ENCODE results near the gene MTMR3. TPM values are rescaled to one million over a fixed set of nuclear protein-coding genes. Genes with fewer than 3 reads are reported as not detected.
A peak's percentile ranks its signal among the peaks of the same experiment; 100 is the strongest.

MTMR3 gene
- total and polyA plus RNA-seq, 4 donors = 13.6 to 86.0 (median 41.3) TPM

- H3K9me3 ChIP-seq (ENCODE audit: control insufficient read depth in 4 of 4, insufficient read depth in 3 of 4, low read length in 3 of 4) = no peaks in the 10 kb centered on the region
- WGBS, 2 donors = 88 to 92% methylated on average over 2 of the region's 2 CpGs
- no peak overlapping the region for H3K9ac ChIP-seq (ENCODE audit: insufficient read depth in 1 of 2, low read length in 2 of 2)
- H3K27ac ChIP-seq (ENCODE audit: low read depth in 1 of 2, low read length in 1 of 2) = no peak overlapping the region
- DNase-seq = no peak
- H3K4me1 ChIP-seq (ENCODE audit: control insufficient read depth in 5 of 5, insufficient read depth in 5 of 5, low read length in 5 of 5) = peaks cover 0 to 8% (median 0%) of the 10 kb centered on the region in 5 donors
- TF ChIP-seq CTCF (IDR thresholded peaks at IDR 0.05; ENCODE audit: control extremely low read depth, extremely low read depth) = no peak
- no peaks in the 10 kb centered on the region for H3K27me3 ChIP-seq (ENCODE audit: control insufficient read depth in 3 of 3, insufficient read depth in 3 of 3, low read length in 2 of 3)
- H3K36me3 ChIP-seq (ENCODE audit: control insufficient read depth in 4 of 4, insufficient read depth in 4 of 4, low read length in 4 of 4) = no peaks in the 10 kb centered on the region
- no peak overlapping the region for H3K4me3 ChIP-seq
- ATAC-seq (ENCODE audit: insufficient read depth, low FRiP score) = no peak
Observed at GRCh38 chr22:30041475-30041874, 158.5 kb downstream of the MTMR3 start.

GRCh38 chr22:30041881-30042280 lies 158.9 kb downstream of the MTMR3 start:
- no peak overlapping the region for H3K9ac ChIP-seq (ENCODE audit: insufficient read depth in 1 of 2, low read length in 2 of 2)
- no peaks in the 10 kb centered on the region for H3K36me3 ChIP-seq (ENCODE audit: control insufficient read depth in 4 of 4, insufficient read depth in 4 of 4, low read length in 4 of 4)
- H3K9me3 ChIP-seq (ENCODE audit: control insufficient read depth in 4 of 4, insufficient read depth in 3 of 4, low read length in 3 of 4) = no peaks in the 10 kb centered on the region
- TF ChIP-seq CTCF (IDR thresholded peaks at IDR 0.05; ENCODE audit: control extremely low read depth, extremely low read depth) = no peak
- ATAC-seq (ENCODE audit: insufficient read depth, low FRiP score) = no peak
- no peaks in the 10 kb centered on the region for H3K27me3 ChIP-seq (ENCODE audit: control insufficient read depth in 3 of 3, insufficient read depth in 3 of 3, low read length in 2 of 3)
- 89 to 90% methylated on average over 2 of the region's 2 CpGs for WGBS, 2 donors
- H3K4me1 ChIP-seq (ENCODE audit: control insufficient read depth in 5 of 5, insufficient read depth in 5 of 5, low read length in 5 of 5) = peaks cover 0 to 8% (median 0%) of the 10 kb centered on the region in 5 donors
- no peak for DNase-seq
- H3K4me3 ChIP-seq = no peak overlapping the region
- no peak overlapping the region for H3K27ac ChIP-seq (ENCODE audit: low read depth in 1 of 2, low read length in 1 of 2)

- H3K4me3 ChIP-seq = no peak overlapping the region
- peaks cover 0 to 8% (median 0%) of the 10 kb centered on the region in 5 donors for H3K4me1 ChIP-seq (ENCODE audit: control insufficient read depth in 5 of 5, insufficient read depth in 5 of 5, low read length in 5 of 5)
- H3K36me3 ChIP-seq (ENCODE audit: control insufficient read depth in 4 of 4, insufficient read depth in 4 of 4, low read length in 4 of 4) = no peaks in the 10 kb centered on the region
- no peaks in the 10 kb centered on the region for H3K9me3 ChIP-seq (ENCODE audit: control insufficient read depth in 4 of 4, insufficient read depth in 3 of 4, low read length in 3 of 4)
- ATAC-seq (ENCODE audit: insufficient read depth, low FRiP score) (no peak), DNase-seq (no peak)
- no peak overlapping the region for H3K9ac ChIP-seq (ENCODE audit: insufficient read depth in 1 of 2, low read length in 2 of 2)
- H3K27ac ChIP-seq (ENCODE audit: low read depth in 1 of 2, low read length in 1 of 2) = no peak overlapping the region
- TF ChIP-seq CTCF (IDR thresholded peaks at IDR 0.05; ENCODE audit: control extremely low read depth, extremely low read depth) = no peak
- 49 to 59% methylated on average over 4 of the region's 4 CpGs for WGBS, 2 donors
- no peaks in the 10 kb centered on the region for H3K27me3 ChIP-seq (ENCODE audit: control insufficient read depth in 3 of 3, insufficient read depth in 3 of 3, low read length in 2 of 3)
Observed at GRCh38 chr22:30043161-30043560, 160.2 kb downstream of the MTMR3 start.

- H3K9me3 ChIP-seq (ENCODE audit: control insufficient read depth in 4 of 4, insufficient read depth in 3 of 4, low read length in 3 of 4) = no peaks in the 10 kb centered on the region
- no peak overlapping the region for H3K27ac ChIP-seq (ENCODE audit: low read depth in 1 of 2, low read length in 1 of 2)
- H3K4me1 ChIP-seq (ENCODE audit: control insufficient read depth in 5 of 5, insufficient read depth in 5 of 5, low read length in 5 of 5) = peaks cover 0 to 8% (median 0%) of the 10 kb centered on the region in 5 donors
- WGBS, 2 donors = 45 to 82% methylated on average over 3 of the region's 3 CpGs
- H3K36me3 ChIP-seq (ENCODE audit: control insufficient read depth in 4 of 4, insufficient read depth in 4 of 4, low read length in 4 of 4) = no peaks in the 10 kb centered on the region
- H3K27me3 ChIP-seq (ENCODE audit: control insufficient read depth in 3 of 3, insufficient read depth in 3 of 3, low read length in 2 of 3) = no peaks in the 10 kb centered on the region
- no peak overlapping the region for H3K4me3 ChIP-seq
- no peak overlapping the region for H3K9ac ChIP-seq (ENCODE audit: insufficient read depth in 1 of 2, low read length in 2 of 2)
- ATAC-seq (ENCODE audit: insufficient read depth, low FRiP score) (peak; percentile 54), DNase-seq (peak in 1 of 3 donors; percentile 28)
- TF ChIP-seq CTCF (IDR thresholded peaks at IDR 0.05; ENCODE audit: control extremely low read depth, extremely low read depth) = no peak
Observed at GRCh38 chr22:30044369-30044768, 161.4 kb downstream of the MTMR3 start.
